K562 (cell line): Measurements from ENCODE around the gene LRRC57. TPM values are rescaled to one million over a fixed set of nuclear protein-coding genes. Genes with fewer than 3 reads are reported as not detected.

Experiments used
- ATAC-seq: fragments of 200-7000 bp; cut with Tn5 transposase; 3 replicates; pipeline ENCODE4 v1.9.1; 2020; ENCODE audit warnings: moderate library complexity
- BruUV-seq: library from RNA; stranded (reverse); fragments of 400-500 nt; replicated peaks from 2 replicates; lab custom pipeline; 2021; lab: Mats Ljungman, UMichigan
- CTCF ChIA-PET: fragments of 300-600 bp; formaldehyde crosslinking; extraction: SDS; loops from one replicate; lab custom pipeline; 2021; ENCODE audit warnings: low intra/inter-chr PET ratio; lab: Yijun Ruan, JAX
- POLR2A ChIA-PET: fragments of 300-600, 350-650 bp; sonication (Branson Sonifier 250); formaldehyde crosslinking; extraction: SDS; loops from one replicate; lab custom pipeline; 2021; ENCODE audit warnings: antibody characterized with exemption, inconsistent platforms; lab: Yijun Ruan, JAX
- DNase-seq, 4 experiments: peaks; one replicate each; pipeline versions ENCODE4 v3.0.0 to v3.0.0-alpha.2; 2011 to 2018; ENCODE audit warnings: low spot score in 3 of 4, mixed read lengths in 3 of 4; ENCODE audit errors: extremely low read depth in 1 of 4
- FAIRE-seq: peaks from 2 replicates; lab custom pipeline; 2011; peaks lifted over from hg19 to GRCh38; lab: Jason Lieb, UNC
- H2AFZ ChIP-seq: 2 replicates; pipeline ENCODE4 v1.6.0; 2011; ENCODE audit warnings: low read depth, low read length, control low read depth, inconsistent platforms
- H3K27ac ChIP-seq: fragments of 200-600 bp; 3 replicates; pipeline ENCODE4 v1.8.0; 2011; ENCODE audit warnings: low read depth, mild to moderate bottlenecking, control low read depth, inconsistent platforms, low read length, moderate library complexity, mixed read lengths; ENCODE audit errors: extremely low read depth
- H3K27me3 ChIP-seq, 2 experiments: fragments of 300-600 bp in 1 of 2; 2 replicates in 1 of 2; 3 replicates in 1 of 2; pipeline versions ENCODE4 v1.6.0 to v1.8.0; 2011; ENCODE audit warnings: inconsistent platforms in 2 of 2, low read length in 2 of 2, mild to moderate bottlenecking in 1 of 2, mixed read lengths in 1 of 2, moderate library complexity in 1 of 2; ENCODE audit not compliant: control insufficient read depth in 2 of 2, insufficient read depth in 2 of 2
- H3K36me3 ChIP-seq: fragments of 300-600 bp; 3 replicates; pipeline ENCODE4 v1.8.0; 2011; ENCODE audit warnings: mild to moderate bottlenecking, low read length, inconsistent platforms; ENCODE audit not compliant: control insufficient read depth, insufficient read depth
- H3K4me1 ChIP-seq, 2 experiments: fragments of 200-600 bp in 1 of 2; replicated peaks in 1 of 2; 2 replicates in 1 of 2; 3 replicates in 1 of 2; pipeline versions ENCODE4 v1.5.1 to v1.8.0; 2011; ENCODE audit warnings: inconsistent platforms in 2 of 2, low read length in 2 of 2, mild to moderate bottlenecking in 1 of 2, mixed read lengths in 1 of 2, moderate library complexity in 1 of 2; ENCODE audit not compliant: control insufficient read depth in 2 of 2, insufficient read depth in 2 of 2
- H3K4me2 ChIP-seq: 2 replicates; pipeline ENCODE4 v1.6.1; 2011; ENCODE audit warnings: low read length, control low read depth, inconsistent platforms, mixed read lengths; ENCODE audit not compliant: insufficient read depth
- H3K4me3 ChIP-seq: fragments of 200-600 bp; sonication (generic), shearing (Covaris generic); 2 replicates; pipeline ENCODE4 v1.5.1; 2016; ENCODE audit warnings: control low read depth, inconsistent platforms
- H3K79me2 ChIP-seq: fragments of 200-600 bp; 3 replicates; pipeline ENCODE4 v1.8.0; 2011; ENCODE audit warnings: low read length, inconsistent platforms; ENCODE audit not compliant: control insufficient read depth, insufficient read depth
- H3K9ac ChIP-seq, 2 experiments: 2 replicates each; pipeline versions ENCODE4 v1.6.0 to v1.6.1; 2011; ENCODE audit warnings: low read depth in 2 of 2, low read length in 2 of 2, control low read depth in 1 of 2, inconsistent platforms in 1 of 2, mild to moderate bottlenecking in 1 of 2, mixed read lengths in 1 of 2; ENCODE audit not compliant: insufficient read depth in 1 of 2
- H3K9me1 ChIP-seq: one replicate; pipeline ENCODE4 v1.6.0; 2011; ENCODE audit warnings: inconsistent platforms, mild to moderate bottlenecking, low read length, moderate library complexity; ENCODE audit not compliant: control insufficient read depth, insufficient read depth
- H3K9me3 ChIP-seq: replicated peaks from 2 replicates; pipeline ENCODE4 v1.5.1; 2011; ENCODE audit warnings: low read depth, low read length, inconsistent platforms; ENCODE audit not compliant: control insufficient read depth, insufficient read depth
- H4K20me1 ChIP-seq: replicated peaks from 2 replicates; pipeline ENCODE4 v1.6.1; 2011; ENCODE audit warnings: low read length, inconsistent platforms, mixed read lengths; ENCODE audit not compliant: control insufficient read depth, insufficient read depth
- ADNP ChIP-seq: fragments of 200-800 bp; sonication (Bioruptor generic); IDR thresholded peaks from 2 replicates; pipeline ENCODE4 v1.6.1; 2016; ENCODE audit warnings: missing genetic modification characterization, missing compliant biosample characterization
- ATF3 ChIP-seq, 2 experiments: fragments of 450-650 bp in 1 of 2; sonication (generic) in 1 of 2; formaldehyde crosslinking in 1 of 2; IDR thresholded peaks in 1 of 2; conservative IDR thresholded peaks in 1 of 2; 2 replicates each; pipeline versions ENCODE4 v1.6.1 to v1.8.1; 2016 to 2023; ENCODE audit warnings: mild to moderate bottlenecking in 2 of 2, moderate library complexity in 2 of 2, inconsistent platforms in 1 of 2, missing genetic modification reagents in 1 of 2
- CBFA2T3 ChIP-seq: fragments of 450-650 bp; IDR thresholded peaks from 2 replicates; pipeline ENCODE4 v1.6.1; 2017
- CREB3L1 ChIP-seq: fragments of 450-650 bp; IDR thresholded peaks from 2 replicates; pipeline ENCODE4 v1.6.1; 2014; ENCODE audit warnings: low read depth, mild to moderate bottlenecking, moderate library complexity, borderline replicate concordance
- CTBP1 ChIP-seq: fragments of 450-650 bp; IDR thresholded peaks from 2 replicates; pipeline ENCODE4 v1.6.1; 2016; ENCODE audit warnings: borderline replicate concordance
- DIDO1 ChIP-seq: fragments of 450-650 bp; IDR thresholded peaks from 2 replicates; pipeline ENCODE4 v1.6.1; 2016; ENCODE audit warnings: low read depth, missing biosample characterization, missing genetic modification characterization
- E2F4 ChIP-seq: sonication (generic); formaldehyde crosslinking; IDR thresholded peaks from 2 replicates; pipeline ENCODE4 v1.8.0; 2022; ENCODE audit warnings: mild to moderate bottlenecking, low read depth, missing genetic modification reagents
- FOXP1 ChIP-seq: sonication (generic); formaldehyde crosslinking; IDR thresholded peaks from 2 replicates; pipeline ENCODE4 v1.8.0; 2022; ENCODE audit warnings: mild to moderate bottlenecking, missing genetic modification reagents
- KDM1A ChIP-seq, 2 experiments: fragments of 450-650 bp; IDR thresholded peaks; 2 replicates each; pipeline ENCODE4 v1.6.1; 2016; ENCODE audit warnings: mild to moderate bottlenecking in 2 of 2
- MCM3 ChIP-seq: fragments of 450-650 bp; IDR thresholded peaks from 2 replicates; pipeline ENCODE4 v1.6.1; 2016
- MEIS2 ChIP-seq: fragments of 450-650 bp; IDR thresholded peaks from 2 replicates; pipeline ENCODE4 v1.6.1; 2014; ENCODE audit warnings: mild to moderate bottlenecking; ENCODE audit not compliant: partially characterized antibody
- MXD1 ChIP-seq: fragments of 250-450 bp; sonication (Bioruptor Pico); IDR thresholded peaks from 2 replicates; pipeline ENCODE4 v1.8.0; 2021; ENCODE audit warnings: borderline replicate concordance, mild to moderate bottlenecking, moderate library complexity; ENCODE audit not compliant: poor library complexity, severe bottlenecking
- PURB ChIP-seq: sonication (generic); formaldehyde crosslinking; IDR thresholded peaks from 2 replicates; pipeline ENCODE4 v1.9.0; 2021; ENCODE audit warnings: low read depth, mild to moderate bottlenecking, missing genetic modification reagents
- RBM34 ChIP-seq: fragments of 200-400 bp; formaldehyde crosslinking; IDR thresholded peaks from 2 replicates; pipeline ENCODE4 v1.6.1; 2018; ENCODE audit warnings: low read length, borderline replicate concordance; ENCODE audit not compliant: insufficient read depth
- SMARCA5 ChIP-seq: fragments of 450-650 bp; IDR thresholded peaks from 2 replicates; pipeline ENCODE4 v1.6.1; 2016
- TEAD4 ChIP-seq, 2 experiments: sonication (generic) in 1 of 2; formaldehyde crosslinking in 1 of 2; IDR thresholded peaks; 2 replicates each; pipeline versions ENCODE4 v1.6.1 to v1.8.0; 2012 to 2022; ENCODE audit warnings: borderline replicate concordance in 1 of 2, inconsistent platforms in 1 of 2, low read length in 1 of 2, mild to moderate bottlenecking in 1 of 2, missing genetic modification reagents in 1 of 2
- TFAM ChIP-seq: fragments of 250-450 bp; sonication (Bioruptor Pico); conservative IDR thresholded peaks from 2 replicates; pipeline ENCODE4 v1.5.0; 2021; ENCODE audit warnings: mild to moderate bottlenecking, moderate library complexity
- WGBS: fragments of 100-300 bp; shearing (Covaris generic); methylation state at CpG from one replicate; pipeline ENCODE4 v1.1.6; 2016; ENCODE audit warnings: low coverage, mixed read lengths; ENCODE audit not compliant: insufficient coverage; ENCODE audit errors: missing lambda C conversion rate; 5-methylcytosine and 5-hydroxymethylcytosine counted together
- in situ Hi-C: fragments of 300-500 bp; cut with MboI; formaldehyde crosslinking; loops from 4 replicates; pipeline ENCODE4 v1.15.0; 2018; ENCODE audit warnings: inconsistent platforms, mixed read lengths
- intact Hi-C: fragments of 100-400 bp; cut with micrococcal nuclease; formaldehyde crosslinking; loops from 2 replicates; pipeline ENCODE4 v1.14.2; 2022
- polyA plus RNA-seq, 8 experiments: library from polyadenylated mRNA; depleted of rRNA in 4 of 8; stranded (reverse) in 5 of 8; unstranded in 3 of 8; fragments of >200 nt; fragmentation: Nextera tagmentation in 2 of 8; fragmentation: Illumina TruSeq in 1 of 8; extraction: Ambion mirVana in 2 of 8; extraction: Trizol in 1 of 8; gene quantifications; 2 replicates each; pipeline versions ENCODE4 v1.2.1 to v1.2.3, GENCODE V29; 2011 to 2014; ENCODE audit warnings: inconsistent platforms in 1 of 8, missing spikeins in 1 of 8
- total RNA-seq, 7 experiments: library from RNA; depleted of rRNA in 6 of 7; stranded (reverse); fragments of >200 nt in 6 of 7; fragmentation: Illumina TruSeq in 2 of 7; extraction: Trizol in 2 of 7; gene quantifications; 2 replicates each; pipeline versions ENCODE4 v1.2.1 to v1.2.3, GENCODE V29; 2011 to 2021; ENCODE audit warnings: low replicate concordance in 1 of 7

Gene LRRC57
- total and polyA plus RNA-seq, 9 of the 15 experiments (the other 6 are each of a cell fraction or from before 2014, with no cell fraction given), result 3.9 to 20.4 (median 14.8) TPM

- Histone ChIP-seq H3K9me3 (no peaks in the 10 kb centered on the region), H3K79me2 (peaks cover 17% of the 10 kb centered on the region; the same call in 2 of the 3 replicates), H3K27me3 (no peaks in the 10 kb centered on the region), H3K36me3 (no peaks in the 10 kb centered on the region), H2AFZ (no peak overlapping the region), H3K4me2 (no peak overlapping the region), H3K9me1 (no peaks in the 10 kb centered on the region), H4K20me1 (0 out of 2 replicates have a peak, but pooled peaks cover 3% of the 10 kb centered on the region), H3K9ac (no peak overlapping the region), H3K27ac (no peak overlapping the region), H3K4me1 (peaks cover 22 to 39% of the 10 kb centered on the region in 2 experiments; a peak in 4 of 5 replicates), H3K4me3 (no peak overlapping the region)
- DNase-seq (no peak), FAIRE-seq (no peak), ATAC-seq (no peak)
- 36% methylated on average over 1 of the region's 1 CpG for WGBS
- intact Hi-C loops (no loop called here), in situ Hi-C loops (no loop called here)
- BruUV-seq, result no TSS peak
- ChIA-PET POLR2A (no interaction called here), CTCF (no interaction called here)
- TF ChIP-seq CTBP1 (peak; percentile 51; the same call in 1 of the 2 replicates), DIDO1 (tag) (no peak), KDM1A (IDR thresholded peaks at IDR 0.05) (0 out of 4 replicates have a peak, but pooled peaks of 1 of the 2 experiments have one; percentile 10), ATF3 (IDR thresholded peaks at IDR 0.05) (no peak), ATF3 (CRISPR knock-in tag; conservative IDR thresholded peaks at IDR 0.05) (no peak), CBFA2T3 (peak; percentile 39; the same call in 1 of the 2 replicates), PURB (CRISPR knock-in tag) (no peak), CREB3L1 (no peak), SMARCA5 (no peak), E2F4 (CRISPR knock-in tag) (no peak), MXD1 (CRISPR knock-in tag) (no peak), TEAD4 (IDR thresholded peaks at IDR 0.05; ENCODE audit: low read length) (0 out of 2 replicates have a peak, but pooled peaks have one; percentile 16), TEAD4 (CRISPR knock-in tag; IDR thresholded peaks at IDR 0.05; ENCODE audit: borderline replicate concordance) (no peak), MCM3 (no peak), RBM34 (no peak), TFAM (CRISPR knock-in tag) (no peak), ADNP (tag) (no peak), MEIS2 (peak; percentile 3), FOXP1 (CRISPR knock-in tag) (no peak)
Measured at GRCh38 chr15:42577514-42578031, 29.0 kb upstream of the LRRC57 start.
